GM21360 (cell line): ENCODE data around the gene NFATC3.

Experiments
- ATAC-seq: cut with Tn5 transposase; IDR thresholded peaks from one replicate; pipeline ENCODE4 v1.9.1; 2021; ENCODE audit warnings: mild to moderate bottlenecking, moderate library complexity; ENCODE audit not compliant: unreplicated experiment

Gene NFATC3

DNA sequence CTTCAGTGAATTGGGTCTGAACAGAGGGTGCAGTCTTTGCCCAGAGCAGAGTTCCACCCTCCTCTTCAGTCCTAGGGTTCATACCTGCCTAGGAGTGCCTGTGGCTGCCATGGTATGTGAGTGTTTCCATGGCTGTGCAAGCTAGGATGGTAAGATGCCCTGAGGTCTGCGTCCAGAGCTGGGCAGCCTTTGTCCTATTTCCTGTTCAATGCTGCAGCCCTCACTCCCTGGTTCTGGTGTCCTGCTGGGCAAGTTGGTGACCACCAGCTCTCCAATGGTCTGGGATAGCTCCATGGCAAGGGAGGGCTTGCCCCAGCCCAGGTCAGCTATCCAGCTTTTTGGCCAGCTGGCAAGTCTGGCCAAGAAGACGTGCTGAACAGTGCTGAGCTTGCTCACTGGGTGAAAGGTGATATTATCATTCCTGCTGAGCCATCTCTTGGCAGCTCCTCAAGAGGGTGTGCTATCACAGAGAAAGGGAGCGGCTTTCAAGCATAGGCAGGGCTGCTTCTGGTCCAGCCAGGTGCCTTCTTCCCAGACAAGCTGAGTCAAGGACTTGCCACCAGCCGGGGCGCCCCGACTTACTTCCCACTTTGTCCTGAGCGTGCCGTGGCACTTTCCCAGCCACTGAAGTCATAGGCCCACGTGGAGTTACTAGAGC lies 13.0 kb upstream of the NFATC3 start:
- ATAC-seq = no peak

DNA sequence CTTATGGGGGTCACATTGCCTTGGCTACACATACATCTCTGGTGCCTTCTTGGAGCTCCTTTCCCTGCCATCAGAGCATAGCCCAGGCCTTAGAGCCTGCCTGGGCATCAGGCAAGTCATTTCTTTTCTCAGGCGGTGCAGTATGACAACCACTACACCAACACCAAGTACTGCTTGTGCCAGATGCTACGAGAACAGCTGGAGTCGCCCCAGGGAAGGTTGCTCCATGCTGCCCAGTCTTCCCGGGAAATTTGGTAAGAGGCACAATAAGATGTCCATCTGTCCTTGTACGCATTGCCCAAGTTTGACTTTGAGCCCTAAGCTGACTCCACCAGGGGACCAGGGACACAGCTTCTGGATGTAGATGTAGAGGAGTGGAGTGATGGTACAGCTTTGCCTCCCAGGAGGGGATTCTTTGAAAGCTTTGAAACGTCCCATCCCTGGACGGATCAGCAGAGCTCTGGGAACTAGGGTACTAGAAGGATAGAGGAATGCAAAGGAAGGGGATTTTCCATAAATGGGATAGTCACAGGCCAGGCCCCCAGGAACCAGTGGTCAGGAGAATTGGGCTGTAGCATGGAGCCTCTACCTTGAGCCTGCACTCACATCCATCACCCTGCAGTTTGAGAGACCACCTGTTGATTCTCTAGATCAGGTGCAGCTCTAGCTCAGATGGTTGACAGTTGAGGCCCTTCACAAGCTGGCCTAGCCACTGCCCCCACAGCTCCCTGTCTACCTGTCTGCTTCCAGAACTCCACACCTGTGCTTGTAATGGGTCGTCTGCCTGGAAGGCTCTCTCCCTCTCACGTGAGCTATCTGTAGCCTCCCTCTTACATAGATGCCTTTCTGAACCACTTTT lies 11.0 kb upstream of the NFATC3 start:
- no peak for ATAC-seq

DNA sequence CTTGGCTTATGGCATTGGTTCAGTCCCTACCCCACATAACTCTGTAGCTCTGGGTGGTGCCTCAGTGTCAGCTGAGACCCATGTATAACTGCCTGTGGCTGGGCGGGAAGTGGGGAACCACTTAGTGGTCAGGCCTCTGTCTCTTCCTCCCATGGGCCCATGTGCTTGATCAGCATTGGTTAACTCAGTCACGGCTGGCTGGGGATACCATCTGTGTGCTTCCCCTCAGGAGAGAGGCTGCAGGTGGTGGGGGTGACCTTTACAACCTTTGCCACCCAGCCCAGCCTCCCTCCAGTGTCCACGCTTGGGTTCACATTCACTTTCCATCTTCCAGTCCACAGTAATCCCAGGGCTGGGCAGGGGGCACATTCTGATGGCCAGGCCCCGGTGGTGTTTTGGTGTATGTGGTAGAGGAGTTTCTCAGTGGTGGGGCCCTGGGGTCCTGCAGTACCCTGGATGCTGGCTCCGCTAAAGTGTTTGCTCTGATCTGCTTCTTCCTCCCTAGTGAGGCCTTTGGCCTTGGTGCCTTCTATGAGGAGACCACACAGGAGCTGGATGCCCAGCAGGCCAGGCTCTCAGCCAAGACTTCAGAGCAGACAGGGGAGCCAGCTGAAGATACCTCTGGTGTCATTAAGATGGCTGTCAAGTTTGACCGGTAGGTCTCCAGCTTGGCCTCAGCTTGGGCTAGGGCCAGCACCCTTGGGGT lies 10.2 kb upstream of the NFATC3 start:
- peak; percentile 49 for ATAC-seq

DNA sequence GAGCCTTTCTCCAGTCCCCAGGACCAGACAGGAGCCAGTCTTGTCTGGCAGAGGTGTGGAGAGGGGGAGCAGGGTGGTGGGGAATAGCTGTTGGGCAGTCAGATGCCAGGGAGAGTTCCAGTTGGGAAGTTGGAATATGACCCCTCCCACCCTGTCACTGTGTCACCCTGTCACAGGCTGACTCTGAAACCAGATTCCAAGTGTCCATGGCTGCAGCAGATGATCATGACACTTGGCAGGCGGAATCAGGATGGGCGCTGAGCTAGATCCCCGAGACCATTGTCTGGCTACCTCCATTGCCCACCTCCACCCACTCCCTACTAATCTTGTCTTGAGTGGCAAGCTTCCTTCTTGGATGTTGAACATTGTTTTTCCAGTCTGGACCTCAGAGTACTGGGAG lies 9.2 kb upstream of the NFATC3 start:
- ATAC-seq = no peak

DNA sequence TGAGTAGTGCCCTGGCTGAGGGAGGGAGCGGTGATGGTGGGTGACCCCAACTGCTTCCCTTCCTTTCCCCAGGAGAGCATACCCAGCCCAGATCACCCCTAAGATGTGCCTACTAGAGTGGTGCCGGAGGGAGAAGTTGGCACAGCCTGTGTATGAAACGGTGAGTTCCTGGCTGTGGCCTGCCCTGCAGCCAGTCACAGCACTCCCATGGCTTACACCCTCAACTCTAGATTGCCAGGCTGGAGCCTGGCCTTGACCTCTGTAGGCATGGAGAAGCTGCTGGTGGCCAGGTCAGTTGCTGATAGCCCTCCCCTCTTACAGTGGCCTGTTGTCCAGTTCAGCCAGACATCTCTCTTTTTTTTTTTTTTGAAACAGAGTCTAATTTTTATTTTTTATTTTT lies 8.6 kb upstream of the NFATC3 start:
- ATAC-seq = no peak

DNA sequence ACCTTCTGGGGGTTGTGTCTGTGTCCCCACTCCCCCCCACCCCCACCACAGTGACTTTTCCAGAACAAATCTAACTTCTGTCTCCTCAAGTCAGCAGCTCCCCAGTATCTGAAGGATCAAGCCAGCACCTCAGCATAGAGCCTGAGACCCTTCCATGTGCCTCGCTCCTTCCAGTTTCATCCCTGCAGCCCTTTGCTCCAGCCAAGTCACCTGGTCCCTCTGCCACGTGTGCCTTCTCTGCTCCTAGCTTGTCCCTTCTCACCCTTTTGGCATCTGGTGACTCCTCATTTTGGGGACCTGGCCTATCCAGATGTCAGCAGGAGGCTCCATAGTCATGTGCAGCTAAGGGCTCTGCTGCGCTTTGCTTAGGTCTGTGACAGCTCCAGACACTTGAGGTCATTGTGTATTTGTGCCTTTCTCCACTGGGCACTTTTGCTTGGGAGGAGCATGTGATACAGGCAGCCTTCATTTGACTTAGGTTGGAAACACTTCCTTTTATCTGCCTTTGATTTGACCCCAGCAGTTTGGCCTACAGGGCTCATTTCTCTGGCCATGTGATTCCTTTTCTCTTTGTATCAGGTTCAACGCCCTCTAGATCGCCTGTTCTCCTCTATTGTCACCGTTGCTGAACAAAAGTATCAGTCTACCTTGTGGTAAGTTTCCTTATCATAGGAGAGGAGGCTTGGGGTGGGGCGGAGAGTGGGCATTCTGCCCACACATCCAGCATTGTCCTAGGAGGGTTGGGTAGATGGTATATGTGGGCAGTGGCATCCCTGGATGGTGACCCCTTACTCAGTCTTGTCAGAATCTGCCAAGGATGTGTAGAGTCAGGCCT lies 7.1 kb upstream of the NFATC3 start:
- ATAC-seq = no peak

DNA sequence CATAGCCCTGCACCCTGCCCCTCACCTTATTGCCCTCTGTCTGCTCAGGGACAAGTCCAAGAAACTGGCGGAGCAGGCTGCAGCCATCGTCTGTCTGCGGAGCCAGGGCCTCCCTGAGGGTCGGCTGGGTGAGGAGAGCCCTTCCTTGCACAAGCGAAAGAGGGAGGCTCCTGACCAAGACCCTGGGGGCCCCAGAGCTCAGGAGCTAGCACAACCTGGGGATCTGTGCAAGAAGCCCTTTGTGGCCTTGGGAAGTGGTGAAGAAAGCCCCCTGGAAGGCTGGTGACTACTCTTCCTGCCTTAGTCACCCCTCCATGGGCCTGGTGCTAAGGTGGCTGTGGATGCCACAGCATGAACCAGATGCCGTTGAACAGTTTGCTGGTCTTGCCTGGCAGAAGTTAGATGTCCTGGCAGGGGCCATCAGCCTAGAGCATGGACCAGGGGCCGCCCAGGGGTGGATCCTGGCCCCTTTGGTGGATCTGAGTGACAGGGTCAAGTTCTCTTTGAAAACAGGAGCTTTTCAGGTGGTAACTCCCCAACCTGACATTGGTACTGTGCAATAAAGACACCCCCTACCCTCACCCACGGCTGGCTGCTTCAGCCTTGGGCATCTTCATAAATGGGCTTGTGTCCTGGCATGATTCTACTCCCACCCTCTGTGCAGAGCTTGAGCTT lies 6.3 kb upstream of the NFATC3 start:
- no peak for ATAC-seq

DNA sequence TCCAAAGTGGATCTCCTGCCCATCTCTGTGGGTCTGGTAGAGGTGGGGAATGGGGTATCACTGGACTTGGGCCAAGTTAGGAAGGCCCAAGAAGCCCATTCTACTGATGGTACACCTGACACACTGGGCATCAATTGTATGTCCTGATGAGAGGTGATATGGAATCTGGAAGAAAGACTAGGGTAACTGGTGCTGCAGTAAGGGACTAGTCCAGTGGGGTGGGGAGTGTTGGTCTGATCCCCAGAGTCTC lies 5.9 kb upstream of the NFATC3 start:
- no peak for ATAC-seq

DNA sequence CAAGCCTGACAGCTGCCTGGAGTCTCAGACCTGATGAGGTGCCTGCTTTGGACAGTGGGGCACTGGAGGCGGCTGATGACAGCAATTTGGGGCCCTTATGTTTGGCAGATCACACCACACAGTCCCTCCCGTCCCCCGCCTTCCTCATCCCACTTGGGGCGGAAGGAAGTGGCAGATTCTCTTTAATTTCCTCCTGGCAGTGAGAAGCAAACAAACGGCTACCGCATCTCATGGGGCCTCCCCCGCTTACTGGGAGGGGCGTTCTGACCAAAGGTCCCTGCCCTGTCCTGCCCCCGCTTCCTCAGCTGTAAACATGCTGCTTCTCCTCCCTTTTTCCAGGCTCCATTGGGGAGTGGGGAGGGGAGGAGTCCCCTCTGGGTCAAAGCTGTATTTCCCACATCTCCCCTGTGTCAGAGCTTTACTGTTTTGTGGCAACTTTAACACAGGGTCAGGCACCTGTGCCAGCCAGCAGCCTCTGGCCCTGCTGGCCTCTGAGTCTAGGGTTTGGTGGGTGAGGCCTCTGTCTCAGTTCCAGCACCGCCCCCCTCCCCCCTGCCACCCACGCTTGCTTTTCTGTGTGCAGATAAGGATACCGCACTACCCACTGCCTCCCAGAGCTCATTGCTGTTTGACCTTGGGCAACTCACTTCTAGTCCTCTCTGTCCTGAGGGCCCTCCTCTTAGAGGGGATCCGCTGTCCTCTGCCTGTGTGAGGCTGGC lies 5.4 kb upstream of the NFATC3 start:
- ATAC-seq = no peak

DNA sequence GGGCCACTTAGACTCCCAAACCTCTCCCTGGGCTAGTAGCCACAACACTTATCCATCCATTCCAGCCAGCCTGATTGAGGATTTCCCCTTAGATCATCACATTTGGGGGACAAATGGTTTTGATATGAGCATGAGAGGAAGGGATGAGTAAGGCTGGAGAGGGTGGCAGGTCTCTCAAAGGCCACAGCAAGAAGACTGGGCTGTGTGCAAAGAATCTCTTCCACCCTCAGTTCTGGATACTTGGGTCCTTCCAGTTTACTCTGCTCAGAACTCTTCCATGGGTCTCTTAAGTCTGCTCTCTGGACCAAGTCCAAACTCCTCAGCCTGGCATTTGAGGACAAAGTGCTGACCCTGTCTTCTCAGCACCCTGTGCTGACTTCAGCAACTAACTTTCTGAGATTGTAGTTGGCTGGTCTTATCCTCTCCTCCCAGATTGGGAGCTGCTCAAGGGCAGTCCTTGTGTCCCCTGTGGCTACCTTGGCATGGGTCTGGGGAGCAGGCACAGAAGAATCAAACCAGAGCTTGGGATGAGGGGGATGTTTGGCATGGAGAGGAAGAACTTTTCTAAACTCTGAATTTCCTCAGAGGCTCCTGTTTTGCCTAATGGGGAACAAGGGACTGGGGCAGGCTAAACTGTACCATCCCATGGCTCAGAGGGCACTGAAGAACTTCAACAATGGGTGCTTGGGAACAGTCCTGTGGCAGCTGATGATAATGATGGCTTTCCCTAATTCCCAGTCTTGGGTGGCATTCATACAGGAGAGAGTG lies 3.1 kb upstream of the NFATC3 start:
- ATAC-seq = no peak

DNA sequence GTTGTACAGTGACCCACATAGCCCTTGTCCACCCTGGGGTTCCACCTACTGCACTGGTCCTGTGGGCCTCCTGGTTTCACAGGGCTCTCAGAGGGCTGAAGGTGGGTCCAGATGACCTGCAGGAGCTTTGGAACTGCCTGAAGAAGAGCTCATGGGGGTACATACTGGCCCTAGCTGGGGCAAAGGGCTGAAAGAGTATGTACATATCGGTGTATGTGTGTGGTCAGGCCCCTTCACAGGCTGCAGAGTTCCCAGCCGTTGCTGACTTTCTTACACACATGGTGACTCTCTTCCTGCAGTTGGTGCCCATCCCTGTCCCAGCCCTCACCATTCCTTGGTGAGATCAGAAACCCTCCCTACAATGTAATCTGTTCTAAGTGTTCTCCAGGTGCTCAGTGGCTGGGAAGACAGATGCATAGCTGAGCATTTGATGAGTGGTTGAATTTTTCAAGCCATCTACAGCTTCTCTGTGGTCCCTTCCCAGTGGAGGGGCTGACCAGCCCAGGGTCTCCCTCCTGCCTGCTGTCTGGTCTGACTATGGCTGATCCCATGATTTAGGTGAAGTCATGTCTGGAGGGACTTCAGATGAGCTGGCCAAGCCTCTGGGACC lies 2.4 kb upstream of the NFATC3 start:
- ATAC-seq = no peak

DNA sequence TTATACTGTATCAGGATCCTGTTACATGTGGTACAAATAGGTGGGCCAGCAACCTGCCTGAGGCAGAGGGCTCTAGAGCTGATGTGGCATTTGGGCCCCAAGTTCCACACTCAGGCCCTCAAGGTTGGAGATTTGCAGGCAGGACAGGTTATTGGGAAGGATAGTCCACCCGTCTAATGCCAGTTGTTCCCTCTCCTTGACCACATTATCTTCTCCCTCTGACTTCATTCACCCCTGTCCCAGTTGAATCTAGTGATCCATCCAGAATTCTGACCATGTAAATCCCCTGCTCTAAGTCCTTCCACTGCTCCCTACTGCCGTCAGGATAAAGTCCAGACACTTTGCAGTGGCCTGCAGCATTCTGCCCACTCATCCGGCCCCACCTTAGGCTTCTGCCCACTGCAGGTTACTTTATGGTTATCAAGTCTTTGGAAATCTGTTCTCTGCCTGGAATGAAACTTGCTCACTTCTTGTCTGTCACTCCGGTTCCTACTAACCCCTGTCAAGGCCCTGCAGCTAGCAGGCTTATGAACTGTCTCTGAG lies 1.9 kb upstream of the NFATC3 start:
- no peak for ATAC-seq

DNA sequence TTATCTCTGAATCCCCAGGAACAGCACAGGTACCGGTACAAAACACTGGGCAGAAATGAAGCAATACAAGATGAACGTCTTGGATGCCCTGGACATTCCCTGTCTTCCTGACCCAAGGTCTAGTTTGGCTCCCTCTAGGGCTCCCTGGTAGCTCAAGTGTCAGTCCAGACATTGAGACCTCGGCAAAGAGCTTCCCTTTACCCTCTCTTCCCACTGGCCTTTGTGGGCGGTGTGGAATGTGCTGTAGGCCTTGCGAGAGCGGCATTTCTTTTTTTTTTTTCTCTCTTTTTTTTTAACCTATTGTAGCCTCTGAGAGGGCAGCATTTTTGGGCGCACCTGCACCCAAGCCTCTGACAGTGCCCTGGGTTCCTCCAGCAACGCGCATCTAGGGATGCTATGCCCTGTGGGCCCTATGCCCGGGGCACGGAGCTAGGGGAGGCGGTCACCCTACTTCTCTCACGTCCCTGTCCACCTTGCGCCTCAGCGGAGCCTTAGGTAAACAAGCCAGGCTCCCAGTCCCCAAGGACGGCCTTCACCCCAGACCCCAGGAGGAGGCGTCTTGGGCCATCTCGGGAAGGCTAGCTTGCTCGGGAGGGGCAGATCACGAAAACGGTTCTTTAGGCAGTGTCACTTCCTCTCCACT lies 1.2 kb upstream of the NFATC3 start:
- ATAC-seq = no peak

DNA sequence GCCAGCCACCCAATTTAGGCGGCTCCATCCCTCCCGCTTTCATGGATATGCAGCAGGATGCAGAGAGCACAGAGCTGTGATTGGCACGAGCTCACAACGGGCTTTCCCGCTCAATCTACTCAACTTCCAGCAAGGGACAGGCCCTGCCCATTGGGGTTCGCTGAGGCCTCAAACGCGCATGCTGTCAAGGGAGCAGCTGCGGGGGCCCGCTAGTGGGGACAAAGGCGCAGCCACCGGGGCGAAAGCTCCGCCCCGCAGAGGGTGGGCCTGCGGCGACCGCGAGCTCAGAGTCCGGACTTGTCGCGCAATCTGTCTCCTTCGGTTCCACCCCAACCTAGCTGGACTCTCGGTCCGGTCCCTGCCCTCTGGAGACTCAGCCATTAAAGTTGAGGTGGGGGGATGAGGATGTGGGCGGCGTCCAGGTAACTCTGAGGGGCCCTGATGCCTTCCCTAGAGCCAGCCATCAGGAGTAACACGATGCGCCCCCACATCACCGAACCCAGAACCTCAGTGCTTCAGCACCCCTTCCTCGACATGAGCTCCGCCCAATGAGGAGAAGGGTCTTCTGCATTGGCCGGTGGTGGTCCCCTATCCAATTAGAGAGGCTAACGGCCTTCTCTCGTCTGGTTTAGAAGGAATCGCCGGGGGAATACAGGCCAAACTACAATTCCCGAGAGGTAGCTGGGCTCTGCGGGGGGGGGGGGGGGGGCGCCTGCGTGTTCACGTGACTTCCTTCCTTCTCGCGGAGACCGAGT lies 489 bp upstream of the NFATC3 start:
- ATAC-seq = peak; percentile 46

DNA sequence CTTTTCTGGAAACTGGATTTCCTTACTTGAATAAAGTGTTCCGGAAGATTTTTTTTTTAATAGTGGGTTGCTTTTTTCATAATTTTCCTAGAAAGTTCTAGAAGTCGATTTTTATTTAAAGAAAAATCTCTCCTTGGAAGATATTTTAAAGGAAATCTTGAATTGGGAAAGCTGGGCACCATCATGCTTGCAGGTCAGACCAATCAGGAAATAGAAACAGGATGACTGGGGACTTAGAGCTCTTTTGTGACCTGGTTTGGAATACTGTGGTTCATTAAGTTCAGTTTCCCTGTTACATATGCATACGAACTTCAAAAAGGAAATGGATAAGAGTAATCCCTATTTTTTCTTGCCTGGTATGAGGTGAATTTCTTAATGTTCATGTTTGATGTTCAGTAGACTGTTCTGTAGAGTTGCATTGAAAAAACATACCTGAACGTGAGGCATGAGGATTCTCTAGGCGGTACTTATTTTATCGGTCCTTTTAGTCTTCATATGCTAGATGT lies 1.2 kb downstream of the NFATC3 start:
- ATAC-seq = no peak

DNA sequence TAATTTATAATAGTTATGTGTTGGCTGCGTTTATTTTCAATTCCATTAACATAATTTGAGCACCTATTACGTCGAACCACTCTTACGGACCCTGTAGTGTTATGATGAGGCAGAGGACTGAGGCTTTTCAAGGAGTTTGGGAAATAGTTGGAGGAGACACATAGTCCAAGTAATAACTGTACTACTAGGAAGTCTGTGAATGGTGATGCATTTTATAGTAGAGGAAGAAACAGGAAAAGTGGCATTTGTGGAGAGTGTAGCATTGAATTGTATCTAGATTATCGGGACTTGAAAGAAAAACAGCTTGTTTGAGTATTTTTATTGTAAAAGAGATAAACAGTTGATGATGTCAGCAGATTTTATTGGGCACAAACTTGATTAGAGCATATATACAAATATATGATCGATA lies 1.7 kb downstream of the NFATC3 start:
- no peak for ATAC-seq

DNA sequence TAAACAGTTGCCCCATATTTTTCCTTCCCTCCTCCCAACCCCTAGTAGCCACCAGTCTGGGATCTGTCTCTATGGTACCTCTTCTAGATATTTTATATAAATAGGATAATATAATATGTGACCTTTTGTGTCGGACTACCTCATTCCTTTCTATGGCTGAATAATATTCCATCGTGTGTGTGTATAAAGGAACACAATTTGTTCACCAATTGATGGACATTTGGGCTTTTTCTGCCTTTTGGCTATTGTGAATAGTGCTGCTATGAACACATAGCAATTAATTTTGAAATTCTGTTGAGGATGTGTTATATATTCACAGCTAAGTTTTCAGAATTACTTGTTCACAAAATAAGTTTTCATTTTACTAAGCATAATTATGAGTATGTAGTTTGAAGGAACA lies 2.5 kb downstream of the NFATC3 start:
- no peak for ATAC-seq
